H1 (cell line): ENCODE measurements around the gene LAMB3. TPM values are rescaled to one million over a fixed set of nuclear protein-coding genes. Genes with fewer than 3 reads are reported as not detected.

Experiments
- CTCF ChIA-PET: fragments of 300-600 bp; sonication (Branson Sonifier 250); formaldehyde crosslinking; loops from one replicate; lab custom pipeline; 2021; ENCODE audit not compliant: partially characterized antibody; lab: Charles Lee
- POLR2A ChIA-PET: fragments of 300-600 bp; sonication (Branson Sonifier 250); formaldehyde crosslinking; loops from one replicate; lab custom pipeline; 2021; ENCODE audit warnings: inconsistent platforms; ENCODE audit not compliant: partially characterized antibody; lab: Charles Lee
- DNase-seq, 2 experiments: peaks; one replicate each; pipeline versions ENCODE4 v3.0.0 to v3.0.0-alpha.2; 2010 to 2022; ENCODE audit warnings: low spot score in 2 of 2, low read depth in 1 of 2, mixed read lengths in 1 of 2
- FAIRE-seq: peaks from 2 replicates; lab custom pipeline; 2011; peaks lifted over from hg19 to GRCh38; lab: Jason Lieb, UNC
- H2AFZ ChIP-seq: 2 replicates; pipeline ENCODE4 v1.8.1; 2012; ENCODE audit warnings: low read length, inconsistent platforms
- H2AK5ac ChIP-seq: 2 replicates; pipeline ENCODE4 v1.6.1; 2013; ENCODE audit warnings: low read depth, low read length
- H2BK120ac ChIP-seq: replicated peaks from 2 replicates; pipeline ENCODE3; 2013; ENCODE audit warnings: low read depth, low read length, inconsistent platforms
- H2BK12ac ChIP-seq: 2 replicates; pipeline ENCODE4 v1.6.1; 2013; ENCODE audit warnings: low read depth, low read length
- H2BK15ac ChIP-seq: 2 replicates; pipeline ENCODE4 v1.6.1; 2013; ENCODE audit warnings: low read length
- H2BK20ac ChIP-seq: 2 replicates; pipeline ENCODE4 v1.6.1; 2013; ENCODE audit warnings: low read length
- H2BK5ac ChIP-seq: 2 replicates; pipeline ENCODE4 v1.6.1; 2013; ENCODE audit warnings: low read depth, low read length
- H3K14ac ChIP-seq: 2 replicates; pipeline ENCODE4 v1.6.1; 2013; ENCODE audit warnings: inconsistent platforms; ENCODE audit not compliant: insufficient read length
- H3K18ac ChIP-seq: 2 replicates; pipeline ENCODE4 v1.6.1; 2013; ENCODE audit warnings: low read length; ENCODE audit errors: extremely low read depth
- H3K23ac ChIP-seq: 2 replicates; pipeline ENCODE4 v1.6.1; 2013; ENCODE audit warnings: inconsistent platforms; ENCODE audit not compliant: insufficient read length
- H3K23me2 ChIP-seq: 2 replicates; pipeline ENCODE4 v1.6.1; 2013; ENCODE audit warnings: low read depth, low read length
- H3K27ac ChIP-seq: 2 replicates; pipeline ENCODE4 v1.6.1; 2011; ENCODE audit warnings: low read depth, low read length, inconsistent platforms
- H3K27me3 ChIP-seq, 4 experiments: replicated peaks in 1 of 4; 1 replicate in 1 of 4; 2 replicates in 3 of 4; pipeline versions ENCODE4 v1.6.1 to v1.8.1; 2011 to 2013; ENCODE audit warnings: low read length in 3 of 4, mild to moderate bottlenecking in 3 of 4, inconsistent platforms in 2 of 4, mixed read lengths in 2 of 4, moderate library complexity in 1 of 4; ENCODE audit not compliant: control insufficient read depth in 3 of 4, insufficient read depth in 3 of 4; ENCODE audit errors: extremely low read depth in 1 of 4
- H3K36me3 ChIP-seq, 4 experiments: 2 replicates each; pipeline versions ENCODE4 v1.6.1 to v1.8.1; 2011 to 2013; ENCODE audit warnings: mild to moderate bottlenecking in 4 of 4, low read length in 3 of 4, moderate library complexity in 2 of 4, control low read depth in 1 of 4, inconsistent platforms in 1 of 4; ENCODE audit not compliant: insufficient read depth in 4 of 4, control insufficient read depth in 2 of 4
- H3K4ac ChIP-seq: replicated peaks from 2 replicates; pipeline ENCODE3; 2013; ENCODE audit warnings: low read length, low read depth, mixed read lengths, inconsistent platforms; ENCODE audit not compliant: insufficient read length
- H3K4me1 ChIP-seq, 4 experiments: replicated peaks in 1 of 4; 1 replicate in 1 of 4; 2 replicates in 3 of 4; pipeline versions ENCODE4 v1.6.1 to v1.8.1; 2011 to 2013; ENCODE audit warnings: low read length in 3 of 4, inconsistent platforms in 2 of 4, mixed read lengths in 1 of 4; ENCODE audit not compliant: insufficient read depth in 4 of 4, control insufficient read depth in 3 of 4
- H3K4me2 ChIP-seq, 2 experiments: 2 replicates each; pipeline versions ENCODE4 v1.6.1 to v1.8.1; 2011 to 2013; ENCODE audit warnings: low read depth in 2 of 2, low read length in 2 of 2, control low read depth in 1 of 2, inconsistent platforms in 1 of 2, mild to moderate bottlenecking in 1 of 2; ENCODE audit not compliant: insufficient read depth in 1 of 2
- H3K4me3 ChIP-seq, 4 experiments: fragments of 200-600, 300-600 bp in 1 of 4; sonication (generic), shearing (Covaris generic), sonication (Bioruptor Twin) in 1 of 4; 2 replicates each; pipeline versions ENCODE4 v1.5.1 to v1.8.1; 2011 to 2016; ENCODE audit warnings: low read length in 4 of 4, low read depth in 3 of 4, control low read depth in 2 of 4, inconsistent platforms in 2 of 4, mild to moderate bottlenecking in 2 of 4, mixed read lengths in 1 of 4, moderate library complexity in 1 of 4; ENCODE audit not compliant: insufficient read depth in 2 of 4; ENCODE audit errors: extremely low read depth in 1 of 4
- H3K56ac ChIP-seq: replicated peaks from 2 replicates; pipeline ENCODE3; 2013; ENCODE audit warnings: low read depth, mild to moderate bottlenecking, mixed read lengths, low read length, inconsistent platforms; ENCODE audit not compliant: insufficient read length
- H3K79me1 ChIP-seq: 2 replicates; pipeline ENCODE4 v1.6.1; 2013; ENCODE audit warnings: low read depth, low read length, control low read depth
- H3K79me2 ChIP-seq, 2 experiments: 2 replicates each; pipeline versions ENCODE4 v1.6.1 to v1.8.1; 2012 to 2013; ENCODE audit warnings: low read length in 2 of 2, mild to moderate bottlenecking in 2 of 2, inconsistent platforms in 1 of 2; ENCODE audit not compliant: insufficient read depth in 2 of 2, control insufficient read depth in 1 of 2
- H3K9ac ChIP-seq, 4 experiments: replicated peaks in 1 of 4; 1 replicate in 1 of 4; 2 replicates in 3 of 4; pipeline versions ENCODE4 v1.6.1 to v1.8.1; 2011 to 2013; ENCODE audit warnings: low read depth in 3 of 4, low read length in 3 of 4, control low read depth in 2 of 4, mild to moderate bottlenecking in 2 of 4, moderate library complexity in 2 of 4, inconsistent platforms in 1 of 4; ENCODE audit errors: extremely low read depth in 1 of 4
- H3K9me3 ChIP-seq, 2 experiments: 2 replicates each; pipeline versions ENCODE4 v1.6.1 to v1.8.1; 2012 to 2013; ENCODE audit warnings: mild to moderate bottlenecking in 2 of 2, moderate library complexity in 2 of 2, control low read depth in 1 of 2, inconsistent platforms in 1 of 2, low read depth in 1 of 2, low read length in 1 of 2, mixed read lengths in 1 of 2; ENCODE audit not compliant: insufficient read depth in 2 of 2
- H4K20me1 ChIP-seq, 2 experiments: replicated peaks in 1 of 2; 2 replicates each; pipeline versions ENCODE3 to v1.8.1; 2011 to 2013; ENCODE audit warnings: inconsistent platforms in 2 of 2, low read length in 2 of 2, mild to moderate bottlenecking in 1 of 2; ENCODE audit not compliant: insufficient read depth in 2 of 2, control insufficient read depth in 1 of 2
- H4K5ac ChIP-seq: 2 replicates; pipeline ENCODE4 v1.6.1; 2013; ENCODE audit warnings: low read length, low read depth, mixed read lengths, inconsistent platforms; ENCODE audit not compliant: insufficient read length
- H4K8ac ChIP-seq: 2 replicates; pipeline ENCODE4 v1.8.0; 2013; ENCODE audit warnings: mild to moderate bottlenecking, moderate library complexity, low read length, inconsistent platforms; ENCODE audit not compliant: insufficient read depth; ENCODE audit errors: extremely low read depth
- H4K91ac ChIP-seq: replicated peaks from 2 replicates; pipeline ENCODE3; 2013; ENCODE audit warnings: low read length, mixed read lengths, inconsistent platforms; ENCODE audit not compliant: insufficient read length
- RNF2 ChIP-seq: fragments of 200-900, 300-1000 bp; sonication (generic); IDR thresholded peaks from 2 replicates; pipeline ENCODE4 v1.7.1; 2016; ENCODE audit warnings: borderline replicate concordance, low read depth, mild to moderate bottlenecking, antibody characterized with exemption, low read length; ENCODE audit not compliant: poor library complexity, severe bottlenecking; ENCODE audit errors: missing control alignments
- SUZ12 ChIP-seq: fragments of 200-600 bp; sonication (generic); IDR thresholded peaks from 2 replicates; pipeline ENCODE4 v1.6.1; 2012; ENCODE audit warnings: mild to moderate bottlenecking, inconsistent platforms, low read length, moderate library complexity, mixed read lengths
- WGBS, 2 experiments: shearing (Covaris generic) in 1 of 2; methylation state at CpG; one replicate each; pipeline versions ENCODE4 v1.1.6 to v1.1.7; 2013 to 2015; ENCODE audit warnings: low lambda C conversion rate in 2 of 2, mixed read lengths in 2 of 2, inconsistent platforms in 1 of 2, low coverage in 1 of 2, missing lambda C conversion rate in 1 of 2; ENCODE audit not compliant: insufficient replicate concordance in 2 of 2, insufficient coverage in 1 of 2, insufficient read length in 1 of 2; ENCODE audit errors: extremely low coverage in 1 of 2, missing lambda C conversion rate in 1 of 2; 5-methylcytosine and 5-hydroxymethylcytosine counted together
- polyA plus RNA-seq, 7 experiments: library from polyadenylated mRNA; depleted of rRNA in 3 of 7; stranded (reverse) in 5 of 7; unstranded in 2 of 7; fragments of >200 nt in 5 of 7; fragments of 200-250 nt in 2 of 7; gene quantifications; 1 replicate in 5 of 7; 2 replicates in 1 of 7; 4 replicates in 1 of 7; pipeline versions ENCODE4 v1.2.1 to v1.2.3, GENCODE V29; 2011 to 2013; ENCODE audit warnings: missing spikeins in 2 of 7, mixed read lengths in 2 of 7
- total RNA-seq: library from RNA; stranded (reverse); fragmentation: NEBNext Ultra II Directional; extraction: Animal tissue kit (Norgen Biotek cat#: 25700); gene quantifications from 2 replicates; pipeline ENCODE4 v1.2.1, GENCODE V29; 2021

Gene LAMB3
- total and polyA plus RNA-seq, 2 of the 8 experiments (the other 6 are each of a cell fraction or from before 2014, with no cell fraction given): 0.45 to 0.50 TPM

DNA sequence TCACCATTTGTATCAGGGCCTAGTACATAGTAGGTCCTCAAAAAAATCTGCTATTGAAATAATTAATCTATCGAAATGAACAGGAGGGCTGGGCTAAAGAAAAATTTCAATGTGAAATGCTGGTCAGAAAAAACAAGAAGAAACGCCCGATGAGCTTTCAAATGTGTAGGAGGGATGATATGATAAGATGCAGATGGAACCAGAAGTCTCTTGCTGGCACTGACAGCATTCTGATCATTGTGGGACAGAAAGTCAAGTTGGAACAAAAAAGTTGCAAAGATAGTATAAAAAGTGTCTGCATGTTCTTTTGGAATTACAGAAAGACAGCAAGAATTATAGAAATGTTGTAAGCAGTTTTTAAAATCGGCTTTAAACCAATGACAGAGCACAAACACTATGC is 34.1 kb upstream of the LAMB3 start:
- POLR2A ChIA-PET: interaction anchor here (1.0 kb wide), 1 partner anchor 12 kb away, joined by 4 read pairs; the partner anchor contains the start of gene G0S2
- H3K56ac ChIP-seq: no peak overlapping the region
- H3K9ac ChIP-seq: no peak overlapping the region

More for the DNA sequence above, 34.1 kb upstream of the LAMB3 start:
- H2BK20ac ChIP-seq: no peak overlapping the region
- no peaks in the 10 kb centered on the region for H3K79me1 ChIP-seq
- 93% methylated on average over 4 of the region's 4 CpGs; no CpG with 5 or more reads in 1 of the 2 experiments for WGBS, 2 experiments
- FAIRE-seq: no peak
- no peak overlapping the region for H4K8ac ChIP-seq
- no peaks in the 10 kb centered on the region for H4K20me1 ChIP-seq
- no peaks in the 10 kb centered on the region for H3K79me2 ChIP-seq
- DNase-seq: no peak
- no peak overlapping the region for H2BK5ac ChIP-seq
- no peaks in the 10 kb centered on the region for H3K4me1 ChIP-seq
- no peak for TF ChIP-seq SUZ12
- TF ChIP-seq RNF2: no peak
- TF ChIP-seq, all 59 proteins: peak for 0
- Histone ChIP-seq H3K27ac (no peak overlapping the region), H2BK12ac (no peak overlapping the region), H2AFZ (no peak overlapping the region), H3K14ac (no peak overlapping the region), H4K91ac (no peak overlapping the region), H3K4me2 (no peak overlapping the region), H3K23ac (no peak overlapping the region), H3K27me3 (peaks cover 0 to 1% (median 0%) of the 10 kb centered on the region in 4 experiments; a peak in 1 of 7 replicates), H2AK5ac (no peak overlapping the region), H3K4me3 (no peak overlapping the region), H3K4ac (no peak overlapping the region), H3K18ac (no peak overlapping the region), H4K5ac (no peak overlapping the region), H3K23me2 (no peaks in the 10 kb centered on the region), H3K36me3 (no peaks in the 10 kb centered on the region), H3K9me3 (no peaks in the 10 kb centered on the region), H2BK120ac (no peak overlapping the region), H2BK15ac (no peak overlapping the region)
- CTCF ChIA-PET: interaction anchor here (0.6 to 3.0 kb wide), 10 partner anchors 10 to 136 kb away, joined by 3 to 18 read pairs (median 4); partner anchors contain the start of gene HSD11B1
